ENCODE results near the gene ARHGAP25.
A peak's percentile ranks its signal among the peaks of the same experiment; 100 is the strongest.
"Not testable (repeated sequence)": the region's sequence is repeated elsewhere in the genome, so short reads cannot be mapped to it uniquely, and the experiment has no call there.

ARHGAP25 gene

GRCh38 chr2:68800517-68800916, 65.9 kb downstream of the ARHGAP25 start:
- no peak for DNase-seq

GRCh38 chr2:68802161-68802560, 67.5 kb downstream of the ARHGAP25 start:
- DNase-seq, result not testable (repeated sequence)

DNA sequence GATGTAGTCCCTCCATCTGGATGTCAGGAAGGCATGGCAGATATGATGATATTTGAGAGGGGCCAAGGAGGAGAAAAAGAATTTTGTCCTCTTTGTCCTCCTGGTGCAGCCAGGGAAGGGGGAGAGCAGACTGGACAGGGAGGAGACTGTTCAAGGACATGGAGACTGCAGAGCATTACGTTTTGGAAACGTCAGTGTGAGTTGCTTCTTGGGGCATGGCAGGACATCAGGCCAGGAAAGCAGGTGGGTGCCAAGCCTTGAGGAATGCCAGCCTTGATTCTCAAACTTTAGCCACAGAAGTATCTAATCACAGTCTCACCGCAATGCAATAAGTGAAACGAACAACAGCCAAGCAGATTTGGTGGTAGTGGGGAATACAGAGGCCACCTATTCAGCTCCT, 70.4 kb downstream of the ARHGAP25 start:
- DNase-seq, result no peak

DNA sequence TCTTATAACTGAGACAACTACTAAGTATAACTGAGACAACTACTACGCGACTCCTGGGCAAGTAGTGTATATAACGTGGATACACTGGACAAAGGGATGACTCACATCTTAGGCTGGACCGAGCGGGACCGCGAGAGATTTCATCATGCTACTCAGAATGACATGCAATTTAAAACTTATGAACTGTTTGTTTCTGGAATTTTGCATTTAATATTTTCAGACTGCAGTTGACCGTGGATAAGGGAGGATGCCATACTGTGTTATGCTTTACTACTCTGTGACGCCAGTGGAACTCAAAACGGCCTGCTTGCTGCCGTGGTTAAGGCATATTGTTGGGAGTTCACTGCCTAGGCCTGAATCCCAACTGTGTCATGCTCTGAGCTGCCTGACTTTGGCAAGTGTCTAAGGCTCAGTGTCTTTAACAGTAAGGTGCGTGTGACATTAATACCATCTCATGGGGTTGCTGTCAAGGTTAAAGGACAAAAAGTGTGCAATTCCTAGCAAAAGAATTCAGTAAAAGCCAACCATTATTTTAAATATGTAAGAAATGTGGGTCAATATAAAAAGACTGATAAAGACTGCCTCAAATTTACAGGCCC, 72.0 kb downstream of the ARHGAP25 start:
- DNase-seq, result no peak

DNA sequence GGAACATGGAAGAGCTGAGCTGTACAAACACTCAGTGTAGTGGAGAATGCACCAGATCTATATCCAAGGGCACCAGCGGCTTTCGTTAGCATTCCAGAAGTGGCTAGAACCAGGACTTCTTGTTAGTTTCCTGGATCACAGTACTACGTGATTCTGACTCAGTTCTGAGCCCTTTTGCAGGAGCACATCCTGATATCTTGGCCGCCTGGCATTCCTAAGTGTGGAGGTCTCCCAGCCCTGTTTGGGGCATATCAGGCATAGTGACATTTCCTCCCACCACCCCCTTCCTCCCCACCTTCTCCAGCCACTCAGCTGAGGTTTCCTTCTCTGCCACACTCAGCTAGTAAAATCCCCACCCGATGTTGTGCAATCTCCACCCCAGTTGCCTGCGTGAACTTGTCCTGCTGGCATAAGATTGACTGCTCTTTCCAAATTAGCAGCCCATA, 73.2 kb downstream of the ARHGAP25 start:
- no peak for DNase-seq

DNA sequence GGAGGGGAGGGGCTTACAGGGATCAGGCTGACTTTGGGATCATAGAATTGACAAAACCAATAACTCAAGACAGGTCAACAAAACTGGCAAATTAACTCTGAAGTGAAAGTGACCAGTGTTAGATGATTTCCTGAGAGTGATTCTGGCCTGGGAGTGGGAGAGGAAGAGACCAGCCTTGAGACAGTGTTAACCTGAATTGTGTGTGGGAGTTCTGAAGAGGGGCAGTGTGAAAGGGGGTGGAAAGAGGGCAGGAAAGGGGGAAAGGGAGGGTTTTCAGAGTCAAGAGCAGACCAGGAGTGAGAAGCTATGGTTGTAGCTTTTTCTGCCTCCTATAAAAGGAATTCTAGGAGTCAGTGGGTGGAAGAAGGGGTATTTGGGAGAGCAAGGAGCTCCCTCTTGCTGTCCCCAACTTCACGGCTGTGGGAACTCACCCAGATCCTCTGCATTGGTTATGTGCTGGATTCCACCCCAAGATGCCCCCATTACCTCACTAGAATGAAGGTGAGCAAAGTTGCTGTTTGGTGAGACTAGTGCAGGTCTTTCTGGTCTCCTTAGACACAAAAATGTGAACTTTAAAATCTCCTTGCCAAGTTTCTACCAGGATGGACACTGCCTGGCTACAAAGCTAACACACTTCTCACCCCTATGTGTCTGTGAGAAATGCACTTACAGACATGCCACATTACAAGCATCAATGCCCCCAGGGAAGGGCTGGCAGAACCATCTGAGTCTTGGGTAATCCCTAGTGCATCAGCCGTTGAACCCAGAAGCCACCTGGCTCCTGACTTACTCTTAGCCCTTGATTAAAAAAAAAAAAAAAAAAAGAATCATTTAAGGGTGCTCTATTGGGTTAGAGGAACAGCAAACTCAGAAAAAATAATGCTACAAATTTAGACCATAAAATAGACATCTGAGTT, 75.0 kb downstream of the ARHGAP25 start:
- no peak for DNase-seq

DNA sequence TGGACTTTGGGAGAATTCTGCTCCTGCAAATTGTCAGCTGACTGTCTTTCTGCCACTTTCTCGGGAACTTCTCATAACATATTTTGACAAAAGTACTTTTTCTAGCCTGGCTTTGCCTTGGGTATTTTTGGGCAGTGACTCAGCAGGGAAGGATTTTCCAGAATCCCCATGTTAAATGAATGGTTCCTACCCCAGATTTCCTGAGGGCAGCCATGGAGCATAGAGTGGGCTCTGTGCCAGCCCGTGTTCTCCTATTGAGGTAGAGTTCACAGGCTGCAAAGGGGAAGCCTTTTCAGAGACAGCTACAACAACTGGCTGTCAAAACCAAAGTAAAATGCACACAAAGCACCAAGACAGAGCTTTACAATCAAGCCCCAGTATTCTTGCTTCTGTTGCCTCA, 76.8 kb downstream of the ARHGAP25 start:
- DNase-seq, result no peak

DNA sequence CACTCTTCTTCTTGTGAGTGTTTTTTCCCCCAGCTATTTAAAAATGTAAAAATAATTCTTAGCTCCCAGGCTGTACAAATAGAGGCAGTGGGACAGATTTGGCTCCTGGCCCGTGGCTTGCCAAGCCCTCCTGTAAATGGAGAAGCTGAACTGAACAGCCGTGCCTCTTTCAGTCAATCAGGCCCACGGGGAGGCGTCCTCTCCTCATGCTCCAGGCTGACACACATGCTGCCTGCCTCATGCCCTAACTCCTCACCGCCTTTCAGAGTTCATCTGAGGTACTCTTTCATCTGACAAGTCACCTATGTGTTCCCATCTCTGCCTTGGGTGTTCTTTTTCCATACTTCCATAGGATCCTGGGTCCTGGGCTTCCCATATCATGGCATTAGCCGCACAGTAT, 77.6 kb downstream of the ARHGAP25 start:
- DNase-seq, result no peak

DNA sequence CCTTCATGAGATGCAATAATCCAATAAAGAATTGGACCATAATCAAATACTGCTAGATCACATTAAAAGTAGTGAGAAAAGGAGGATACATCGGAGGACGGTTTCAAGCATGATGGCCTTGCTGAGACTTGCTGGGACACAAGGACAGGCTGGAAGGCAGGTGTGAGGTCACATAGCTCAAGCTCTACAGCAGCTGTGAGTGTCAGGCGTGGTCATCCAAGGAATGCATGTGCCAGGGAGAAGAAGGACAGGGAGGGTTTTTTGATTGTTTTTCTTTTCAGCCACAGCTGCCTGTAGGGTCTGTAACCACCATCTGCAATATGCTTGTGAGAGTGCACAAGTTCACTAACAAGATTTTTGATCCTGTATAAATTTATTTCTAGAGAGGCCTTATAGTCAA, 79.0 kb downstream of the ARHGAP25 start:
- no peak for DNase-seq

DNA sequence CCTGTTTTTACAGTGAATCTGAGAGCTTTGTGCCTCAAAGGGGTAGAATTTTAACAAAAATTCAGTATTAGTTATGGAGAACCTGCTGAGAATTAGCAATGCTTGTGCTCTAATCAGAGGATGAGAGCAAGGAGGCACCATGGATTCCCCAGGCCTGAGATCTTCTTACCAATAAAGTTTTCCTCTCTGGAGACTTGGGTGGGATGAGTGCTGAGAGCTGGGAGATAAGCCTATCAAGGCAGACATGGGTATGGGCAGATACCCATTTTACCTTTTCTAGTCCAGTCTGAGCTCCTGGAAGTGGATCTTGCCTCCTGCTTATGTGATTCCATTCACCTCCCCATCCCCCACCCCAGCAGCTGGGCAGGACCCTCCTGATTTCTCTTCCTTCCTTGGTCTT, 82.7 kb downstream of the ARHGAP25 start:
- no peak for DNase-seq

DNA sequence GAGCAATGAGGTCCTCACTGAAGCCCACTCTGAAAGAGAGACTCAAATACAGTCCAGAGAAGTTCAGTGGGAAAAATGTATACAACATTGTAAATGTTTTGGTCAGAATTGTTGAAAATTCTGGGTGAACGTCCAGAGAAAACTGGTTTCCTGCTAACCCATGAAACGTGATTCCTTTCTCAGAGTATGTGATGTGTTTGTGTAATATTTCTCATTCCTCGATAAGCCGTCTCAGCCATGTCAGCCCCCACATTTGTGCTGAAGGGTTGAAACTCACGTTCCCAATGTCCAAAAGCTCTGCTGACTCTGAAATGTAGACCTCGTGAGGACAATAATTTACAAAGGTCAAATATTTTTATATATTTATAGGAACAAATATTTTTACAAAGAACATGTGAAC, 84.9 kb downstream of the ARHGAP25 start:
- no peak for DNase-seq

DNA sequence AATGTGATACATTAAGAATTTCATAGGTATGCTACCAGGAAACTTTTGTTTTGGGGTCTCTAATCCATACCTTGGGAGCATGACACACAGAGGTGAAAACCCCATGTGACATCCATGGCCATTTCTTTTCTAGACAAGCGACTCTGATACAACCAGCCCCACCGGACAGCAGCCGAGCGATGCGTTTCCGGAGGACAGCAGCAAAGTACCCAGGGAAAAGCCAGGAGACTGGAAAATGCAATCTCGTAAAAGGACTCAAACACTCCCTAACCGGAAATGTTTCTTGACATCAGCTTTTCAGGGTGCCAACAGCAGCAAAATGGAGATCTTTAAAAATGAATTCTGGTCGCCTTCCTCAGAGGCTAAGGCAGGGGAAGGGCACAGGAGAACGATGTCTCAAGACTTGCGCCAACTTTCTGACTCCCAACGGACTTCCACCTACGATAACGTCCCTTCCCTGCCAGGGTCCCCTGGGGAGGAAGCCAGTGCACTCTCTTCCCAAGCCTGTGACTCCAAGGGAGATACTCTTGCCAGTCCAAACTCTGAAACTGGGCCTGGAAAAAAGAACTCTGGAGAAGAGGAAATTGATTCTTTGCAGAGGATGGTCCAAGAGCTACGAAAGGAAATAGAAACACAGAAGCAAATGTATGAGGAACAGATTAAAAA, 87.7 kb downstream of the ARHGAP25 start:
- no peak for DNase-seq

GRCh38 chr2:68824831-68825230, 90.2 kb downstream of the ARHGAP25 start:
- no peak for DNase-seq

DNA sequence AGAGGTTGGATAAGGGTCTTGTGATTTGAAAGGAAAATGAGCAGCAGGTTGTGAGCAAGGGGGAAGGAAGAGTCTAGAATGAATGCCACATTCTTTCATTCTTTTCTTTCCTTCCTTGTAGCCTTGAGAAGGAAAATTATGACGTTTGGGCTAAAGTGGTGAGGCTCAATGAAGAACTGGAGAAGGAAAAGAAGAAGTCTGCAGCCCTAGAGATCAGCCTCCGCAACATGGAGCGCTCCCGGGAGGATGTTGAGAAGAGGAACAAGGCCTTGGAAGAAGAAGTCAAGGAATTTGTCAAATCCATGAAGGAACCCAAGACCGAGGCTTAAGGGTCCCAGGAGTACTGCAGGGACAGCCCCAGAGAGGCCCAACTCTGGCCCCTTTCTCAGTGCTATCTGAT, 91.3 kb downstream of the ARHGAP25 start:
- DNase-seq, result no peak

DNA sequence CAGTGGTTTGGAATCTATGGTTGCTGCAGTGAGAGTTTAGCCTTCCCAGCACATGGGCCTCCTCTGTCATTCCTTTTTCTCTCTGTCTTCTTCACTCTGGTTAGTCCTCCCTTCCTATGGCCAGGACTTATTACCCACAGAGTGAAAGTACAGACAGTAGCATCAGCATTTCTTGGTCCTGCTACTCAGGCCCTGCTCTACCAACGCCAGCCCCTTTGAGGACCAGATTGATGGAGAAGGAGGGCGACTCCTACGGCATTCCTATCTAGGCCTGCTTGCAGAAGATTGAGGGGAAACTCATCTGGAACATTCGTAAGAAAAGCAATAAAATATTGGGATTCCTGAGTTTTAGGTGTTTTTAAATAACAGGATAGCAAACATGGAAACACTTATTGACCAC, 93.1 kb downstream of the ARHGAP25 start:
- no peak for DNase-seq

DNA sequence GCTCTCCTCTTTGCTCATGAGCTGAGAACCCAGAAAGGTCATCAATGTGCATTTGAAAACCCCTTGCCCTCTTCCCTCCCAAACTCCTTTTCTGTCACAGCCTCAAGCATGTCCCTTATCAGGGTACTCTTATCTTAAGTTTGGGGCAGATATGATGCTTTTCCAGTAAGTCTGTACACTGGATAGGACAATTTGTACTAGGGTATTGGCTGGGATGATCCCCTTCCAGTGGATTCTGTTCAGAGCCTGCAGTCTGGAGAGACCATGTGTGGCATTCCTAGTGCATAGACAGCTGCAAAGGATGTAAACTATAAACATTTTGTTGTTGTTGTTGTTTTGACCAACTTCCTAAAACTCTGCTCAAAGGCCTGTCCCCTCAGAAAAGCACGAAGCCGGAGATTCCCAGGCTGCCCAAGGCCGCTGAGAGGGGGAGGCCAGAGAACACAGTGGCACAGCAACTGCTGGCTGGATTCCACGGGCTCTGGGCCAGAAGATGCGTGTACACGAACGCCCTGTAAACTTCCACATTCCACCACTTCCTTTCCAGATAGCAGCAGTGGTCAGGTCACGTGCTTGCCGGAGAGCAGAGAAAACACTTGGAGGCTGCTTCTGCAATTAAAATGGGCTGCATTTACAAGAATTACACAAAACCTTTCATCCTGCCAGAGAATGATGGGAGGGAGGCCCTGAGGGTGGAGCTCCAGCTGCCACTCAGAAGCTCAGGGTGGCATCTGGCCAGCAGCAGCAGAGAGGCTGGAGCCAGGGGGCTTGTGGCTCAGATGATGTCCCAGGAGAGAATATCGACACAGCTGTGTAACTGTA, 94.5 kb downstream of the ARHGAP25 start:
- DNase-seq, result peak; percentile 88

DNA sequence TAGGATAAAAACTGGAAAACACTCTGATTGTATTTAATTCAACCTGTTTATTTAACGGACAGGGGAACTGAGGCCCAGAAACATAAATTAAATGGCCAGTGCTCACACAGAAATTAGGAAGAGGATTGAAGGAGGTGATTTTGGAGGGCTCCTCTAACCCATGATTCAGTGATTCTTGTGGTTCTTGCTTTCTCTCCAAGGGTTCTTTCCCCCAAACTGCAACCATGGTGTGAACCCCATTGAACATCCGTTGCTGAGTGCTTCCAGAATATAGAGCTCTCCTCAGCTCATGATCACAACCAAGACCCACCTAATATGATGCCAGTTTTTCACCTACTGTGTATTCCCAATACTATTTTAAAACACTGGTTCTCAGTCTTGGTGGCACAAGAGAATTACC, 95.1 kb downstream of the ARHGAP25 start:
- DNase-seq, result no peak

DNA sequence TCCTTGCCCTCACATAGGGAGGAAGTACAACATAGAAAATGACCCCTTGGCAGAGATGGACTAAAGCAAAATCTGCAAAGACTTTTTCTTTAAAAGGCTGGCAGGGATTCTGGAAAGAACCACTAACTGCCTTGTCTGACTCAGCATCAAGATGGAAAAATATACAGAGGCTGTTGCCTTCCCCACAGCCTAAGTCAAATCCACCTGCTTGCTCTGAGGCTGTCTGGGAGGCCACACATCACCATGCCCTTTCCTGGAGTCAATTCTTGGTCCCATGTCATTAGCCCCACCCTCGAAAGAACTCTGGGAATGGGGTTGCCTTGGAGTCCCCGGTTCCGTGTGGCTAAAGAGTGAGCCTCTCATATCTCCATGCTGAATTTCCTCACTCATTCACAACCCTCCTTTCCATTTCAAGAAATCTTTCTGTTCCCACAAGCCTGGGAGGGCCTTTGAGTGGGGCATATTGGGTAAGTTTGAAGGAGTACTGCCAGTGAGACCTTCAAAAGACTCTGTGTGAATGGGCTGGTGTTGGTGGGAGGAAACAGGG, 97.1 kb downstream of the ARHGAP25 start:
- DNase-seq, result no peak

DNA sequence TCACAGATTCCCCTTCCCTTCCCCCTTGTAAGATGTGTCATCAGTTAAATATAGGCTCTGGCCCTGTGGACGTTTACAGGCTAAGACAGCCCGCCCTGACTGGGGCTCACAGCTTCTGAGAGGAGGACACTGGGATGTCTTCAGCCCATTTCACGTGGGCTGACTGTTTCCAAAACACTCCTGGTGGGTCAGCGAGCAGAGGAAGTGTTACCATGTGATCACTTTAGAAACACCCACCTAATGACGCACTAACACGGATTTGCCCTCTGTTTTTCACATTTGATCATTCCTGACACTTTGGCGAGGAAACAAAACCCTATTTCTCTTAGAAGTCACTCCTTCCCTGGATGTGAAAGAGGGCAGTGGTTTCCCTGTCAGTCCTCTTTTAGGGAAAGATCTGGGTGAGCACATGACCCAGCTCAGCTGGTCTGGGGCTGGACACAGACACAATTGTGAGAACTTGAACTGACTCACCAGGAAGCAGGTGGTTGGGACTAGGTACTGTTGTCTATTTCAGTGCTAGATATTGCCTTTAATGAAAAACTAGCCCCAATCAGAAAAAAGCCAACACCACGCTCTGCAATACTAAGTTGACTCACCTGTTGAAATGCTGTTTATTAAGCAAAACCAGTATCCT, 97.7 kb downstream of the ARHGAP25 start:
- no peak for DNase-seq

DNA sequence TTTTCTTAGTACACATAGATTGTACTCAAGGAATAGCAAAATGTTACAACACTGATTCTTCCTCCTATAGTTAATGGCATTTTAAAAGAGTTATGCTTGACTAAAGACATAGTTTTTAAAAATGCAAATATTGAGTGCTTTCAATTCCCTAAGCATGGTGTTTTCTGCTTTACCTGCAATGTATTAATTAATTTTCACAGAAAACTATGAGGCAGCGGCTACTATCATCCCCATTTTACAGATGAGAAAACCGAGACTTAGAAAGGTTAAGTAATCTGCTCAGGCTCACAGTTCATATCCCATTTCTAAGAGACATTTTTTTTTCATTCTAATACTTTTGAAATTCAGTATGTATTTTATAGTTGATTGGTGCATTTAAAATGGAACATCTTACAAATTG, 98.6 kb downstream of the ARHGAP25 start:
- DNase-seq, result no peak

DNA sequence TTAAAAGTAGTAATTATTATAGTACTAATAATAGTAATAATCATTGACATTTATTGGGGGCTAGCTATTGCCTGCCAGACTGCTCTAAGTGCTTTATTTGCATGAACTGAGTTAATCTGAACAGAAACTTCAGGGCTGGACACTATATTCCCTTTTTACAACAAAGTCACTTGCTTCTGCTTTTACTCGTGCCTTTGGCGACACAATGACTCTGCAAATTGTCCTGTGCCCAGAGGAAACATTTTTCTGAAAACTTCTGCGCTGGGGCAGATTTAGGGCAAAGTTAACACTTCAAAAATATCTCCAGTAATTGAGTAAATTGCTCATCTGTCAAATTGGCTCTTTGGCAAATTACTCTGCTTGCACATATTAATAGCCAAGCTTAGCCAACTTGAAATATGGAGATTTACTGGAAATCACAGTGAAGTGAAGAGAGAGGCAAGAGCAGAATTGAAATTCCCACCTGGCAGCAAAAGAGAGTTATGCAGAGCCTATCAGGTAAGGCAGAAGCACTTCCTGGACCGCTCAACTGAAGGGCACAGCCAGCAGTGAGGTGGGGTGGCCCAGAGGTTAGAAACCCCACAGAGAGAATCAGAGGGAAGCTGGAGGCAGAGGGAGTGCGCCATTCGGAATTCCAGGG, 100.2 kb downstream of the ARHGAP25 start:
- DNase-seq, result no peak

DNA sequence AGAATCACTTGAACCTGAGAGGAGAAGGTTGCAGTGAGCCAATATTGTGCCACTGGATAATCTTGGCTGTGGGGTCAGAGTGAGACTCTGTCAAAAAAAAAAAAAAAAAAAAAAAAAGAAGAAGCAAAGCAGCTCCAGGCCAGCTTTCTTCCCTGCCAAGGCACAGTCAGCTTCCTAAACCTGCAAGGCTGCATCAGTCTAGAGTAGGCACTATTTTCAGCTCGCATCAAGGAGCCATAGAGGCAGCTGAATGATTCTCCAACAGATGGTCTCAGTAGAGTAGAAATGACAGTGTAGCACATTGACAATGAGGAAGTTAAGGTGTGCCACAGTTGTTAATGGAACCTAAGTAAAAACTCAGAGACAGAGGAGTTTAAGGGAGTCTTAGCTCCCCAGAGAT, 101.0 kb downstream of the ARHGAP25 start:
- DNase-seq, result no peak
